PC-3 (cell line): Measurements from ENCODE around the gene EXOSC5. TPM values are rescaled to one million over a fixed set of nuclear protein-coding genes. Genes with fewer than 3 reads are reported as not detected.
A peak's percentile ranks its signal among the peaks of the same experiment; 100 is the strongest.

Experiments
- ATAC-seq: fragments of 200-7000 bp; cut with Tn5 transposase; 2 replicates; pipeline ENCODE4 v1.9.1; 2020; ENCODE audit warnings: mild to moderate bottlenecking, moderate library complexity
- BruUV-seq: library from RNA; stranded (reverse); fragments of 400-500 nt; replicated peaks from 2 replicates; lab custom pipeline; 2021; lab: Mats Ljungman, UMichigan
- CTCF ChIA-PET: fragments of 300-600 bp; sonication (Branson Sonifier 250); formaldehyde crosslinking; loops from one replicate; lab custom pipeline; 2022; ENCODE audit warnings: antibody characterized with exemption; lab: Charles Lee
- POLR2A ChIA-PET: fragments of 300-600 bp; sonication (Branson Sonifier 250); formaldehyde crosslinking; loops from one replicate; lab custom pipeline; 2022; ENCODE audit warnings: antibody characterized with exemption; ENCODE audit not compliant: unreplicated experiment; lab: Charles Lee
- DNase-seq: peaks from one replicate; pipeline ENCODE4 v3.0.0-alpha.2; 2015
- H2AFZ ChIP-seq: fragments of 300-600 bp; sonication (generic); 2 replicates; pipeline ENCODE4 v1.6.0; 2016; ENCODE audit warnings: antibody characterized with exemption, low read length
- H3F3A ChIP-seq: fragments of 300-600 bp; sonication (generic); one replicate; pipeline ENCODE4 v1.6.0; 2017; ENCODE audit warnings: antibody characterized with exemption, low read length, control low read depth, mild to moderate bottlenecking; ENCODE audit not compliant: unreplicated experiment
- H3K27ac ChIP-seq: fragments of 300-600 bp; sonication (generic); 2 replicates; pipeline ENCODE4 v1.5.1; 2016; ENCODE audit warnings: mild to moderate bottlenecking, low read length
- H3K27me3 ChIP-seq: fragments of 300-600 bp; sonication (generic); 2 replicates; pipeline ENCODE4 v1.6.1; 2016; ENCODE audit warnings: low read length, mixed read lengths
- H3K36me3 ChIP-seq: fragments of 300-600 bp; sonication (generic); 2 replicates; pipeline ENCODE4 v1.6.1; 2016; ENCODE audit warnings: low read depth, mixed run types, low read length, mixed read lengths
- H3K4me1 ChIP-seq: fragments of 300-600 bp; sonication (generic); 2 replicates; pipeline ENCODE4 v1.5.1; 2016; ENCODE audit warnings: low read length; ENCODE audit not compliant: insufficient read depth
- H3K4me2 ChIP-seq: fragments of 300-600 bp; sonication (generic); 2 replicates; pipeline ENCODE4 v1.6.0; 2016; ENCODE audit warnings: low read length
- H3K4me3 ChIP-seq: fragments of 300-600 bp; sonication (generic); 2 replicates; pipeline ENCODE4 v1.5.1; 2016; ENCODE audit warnings: mild to moderate bottlenecking, low read length, mixed read lengths
- H3K79me2 ChIP-seq: fragments of 300-600 bp; sonication (generic); 2 replicates; pipeline ENCODE4 v1.6.1; 2017; ENCODE audit warnings: low read length, mixed read lengths
- H3K9ac ChIP-seq: fragments of 300-600 bp; sonication (generic); 2 replicates; pipeline ENCODE4 v1.6.0; 2016; ENCODE audit warnings: mild to moderate bottlenecking, low read length
- H3K9me2 ChIP-seq: fragments of 300-600 bp; sonication (generic); replicated peaks from 2 replicates; pipeline ENCODE4 v1.6.1; 2016; ENCODE audit warnings: mixed run types, low read length, mixed read lengths
- H3K9me3 ChIP-seq: fragments of 300-600 bp; sonication (generic); 2 replicates; pipeline ENCODE4 v1.6.1; 2016; ENCODE audit warnings: low read length, mixed read lengths
- H4K20me1 ChIP-seq: fragments of 300-600 bp; sonication (generic); 2 replicates; pipeline ENCODE4 v1.6.1; 2016; ENCODE audit warnings: low read length, mixed read lengths
- EZH2 ChIP-seq: fragments of 300-600 bp; sonication (generic); IDR thresholded peaks from one replicate; pipeline ENCODE4 v1.6.1; 2017; ENCODE audit warnings: antibody characterized with exemption, mild to moderate bottlenecking, low read length; ENCODE audit not compliant: unreplicated experiment
- EZH2phosphoT487 ChIP-seq: fragments of 300-600 bp; sonication (generic); IDR thresholded peaks from 2 replicates; pipeline ENCODE4 v1.6.1; 2018; ENCODE audit warnings: mild to moderate bottlenecking, antibody characterized with exemption, low read length, borderline replicate concordance
- intact Hi-C: fragments of 100-400 bp; cut with micrococcal nuclease; formaldehyde crosslinking; loops from 2 replicates; pipeline ENCODE4 v1.9.0; 2023
- total RNA-seq: library from RNA; depleted of rRNA; stranded (reverse); fragments of >200 nt; gene quantifications from 2 replicates; pipeline ENCODE4 v1.2.3, GENCODE V29; 2014
- TF ChIP-seq, protein P1 (sequence below): fragments of 300-600 bp; sonication (generic); conservative IDR thresholded peaks from 2 replicates; pipeline ENCODE4 v1.5.1; 2017; ENCODE audit warnings: antibody characterized with exemption, low read depth, mild to moderate bottlenecking, low read length

Gene EXOSC5
- total RNA-seq, 1 experiment from 2014 or later, result 40.8 TPM

DNA sequence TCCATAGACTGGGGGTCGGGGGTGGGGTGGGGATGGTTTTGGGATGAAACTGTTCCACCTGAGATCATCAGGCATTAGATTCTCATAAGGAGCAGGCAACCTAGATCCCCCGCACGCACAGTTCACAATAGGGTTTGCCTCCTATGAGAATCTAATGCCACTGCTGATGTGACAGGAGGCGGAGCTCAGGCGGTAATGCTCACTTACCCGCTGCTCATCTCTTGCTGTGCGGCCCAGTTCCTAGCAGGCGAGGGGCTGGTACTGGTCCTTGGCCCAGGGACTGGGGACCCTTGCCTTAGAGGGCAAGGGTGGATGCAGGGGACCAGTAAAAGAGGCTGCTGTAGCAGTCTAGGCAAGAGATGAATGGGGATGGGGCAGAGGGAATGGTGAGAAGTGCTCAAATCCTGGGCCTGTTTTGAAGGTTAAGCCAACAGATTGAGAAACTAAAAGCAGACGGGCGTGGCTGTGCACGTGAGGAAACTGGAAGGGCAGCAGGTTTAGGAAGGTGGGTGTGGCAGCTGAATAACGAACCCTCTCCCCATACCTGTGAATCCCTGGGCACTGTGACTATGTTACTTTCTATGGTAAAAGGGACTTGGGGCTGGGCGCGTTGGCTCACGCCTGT is 44.3 kb upstream of the EXOSC5 start:
- H3K27ac ChIP-seq, result no peak overlapping the region
- no peak overlapping the region for H2AFZ ChIP-seq
- POLR2A ChIA-PET, result no interaction called here
- H3K79me2 ChIP-seq, result peaks cover 9% of the 10 kb centered on the region; the same call in 1 of the 2 replicates
- H3K9me2 ChIP-seq, result no peaks in the 10 kb centered on the region
- TF ChIP-seq, protein P1, sequence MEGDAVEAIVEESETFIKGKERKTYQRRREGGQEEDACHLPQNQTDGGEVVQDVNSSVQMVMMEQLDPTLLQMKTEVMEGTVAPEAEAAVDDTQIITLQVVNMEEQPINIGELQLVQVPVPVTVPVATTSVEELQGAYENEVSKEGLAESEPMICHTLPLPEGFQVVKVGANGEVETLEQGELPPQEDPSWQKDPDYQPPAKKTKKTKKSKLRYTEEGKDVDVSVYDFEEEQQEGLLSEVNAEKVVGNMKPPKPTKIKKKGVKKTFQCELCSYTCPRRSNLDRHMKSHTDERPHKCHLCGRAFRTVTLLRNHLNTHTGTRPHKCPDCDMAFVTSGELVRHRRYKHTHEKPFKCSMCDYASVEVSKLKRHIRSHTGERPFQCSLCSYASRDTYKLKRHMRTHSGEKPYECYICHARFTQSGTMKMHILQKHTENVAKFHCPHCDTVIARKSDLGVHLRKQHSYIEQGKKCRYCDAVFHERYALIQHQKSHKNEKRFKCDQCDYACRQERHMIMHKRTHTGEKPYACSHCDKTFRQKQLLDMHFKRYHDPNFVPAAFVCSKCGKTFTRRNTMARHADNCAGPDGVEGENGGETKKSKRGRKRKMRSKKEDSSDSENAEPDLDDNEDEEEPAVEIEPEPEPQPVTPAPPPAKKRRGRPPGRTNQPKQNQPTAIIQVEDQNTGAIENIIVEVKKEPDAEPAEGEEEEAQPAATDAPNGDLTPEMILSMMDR, result no peak
- TF ChIP-seq EZH2phosphoT487 (no peak), EZH2 (no peak)
- H3K4me3 ChIP-seq, result no peak overlapping the region
- no peaks in the 10 kb centered on the region for H3K36me3 ChIP-seq
- BruUV-seq, result no TSS peak
- no peak overlapping the region for H3K9ac ChIP-seq
- H3K4me2 ChIP-seq, result no peak overlapping the region
- no peaks in the 10 kb centered on the region for H3K9me3 ChIP-seq
- peaks cover 6% of the 10 kb centered on the region; the same call in 1 of the 2 replicates for H3K4me1 ChIP-seq
- no peaks in the 10 kb centered on the region for H3F3A ChIP-seq
- CTCF ChIA-PET, result no interaction called here
- intact Hi-C loops, result no loop called here
- no peaks in the 10 kb centered on the region for H4K20me1 ChIP-seq
- no peaks in the 10 kb centered on the region for H3K27me3 ChIP-seq
- no peak for DNase-seq
- no peak for ATAC-seq

DNA sequence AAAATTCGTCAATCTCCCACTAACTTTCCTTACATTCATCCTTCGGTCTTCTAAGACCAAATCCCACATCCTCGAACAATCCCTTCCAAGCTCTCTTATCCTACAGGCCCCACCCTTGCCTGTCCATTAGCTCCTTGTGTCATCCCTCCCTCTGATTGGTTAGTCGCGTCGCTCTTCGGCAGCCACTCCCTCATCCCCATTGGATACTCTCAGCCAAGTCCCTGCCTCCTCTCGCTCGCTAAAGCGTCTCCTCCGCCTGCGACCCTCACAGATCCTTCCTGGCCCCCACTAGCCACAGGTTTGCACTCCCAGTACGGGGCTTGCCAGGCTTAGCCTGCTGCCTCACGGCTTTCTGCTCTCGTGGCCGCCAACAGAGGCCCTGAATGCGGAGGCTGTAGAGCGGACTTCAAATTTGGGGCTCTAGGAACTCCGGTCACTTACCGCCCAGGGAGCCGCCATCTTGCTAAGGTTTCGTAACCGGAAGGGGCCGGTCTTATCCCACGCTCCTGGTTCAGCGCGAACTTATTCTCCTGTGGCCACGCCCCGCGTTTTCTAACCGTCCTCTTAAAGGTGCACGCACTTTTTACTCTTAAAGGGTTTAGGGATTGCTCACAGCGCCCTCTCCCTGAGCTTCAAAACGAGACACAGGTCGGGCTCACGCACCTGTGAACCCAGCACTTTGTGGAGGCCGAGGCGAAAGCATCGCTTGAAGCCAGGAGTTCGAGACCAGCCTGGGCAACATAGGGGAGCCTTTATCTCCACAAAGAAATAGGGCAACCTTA is 42.5 kb upstream of the EXOSC5 start, which contains the start of gene DMAC2:
Gene DMAC2, minus strand, starts transcription at position 472 of the 782 bp plus-strand sequence. Its CDS starts 13 bp downstream, at position 459.
- peaks cover 9% of the 10 kb centered on the region; the same call in 1 of the 2 replicates for H3K79me2 ChIP-seq
- ChIA-PET CTCF (interaction anchor here (0.9 to 1.0 kb wide), 2 partner anchors 9 to 124 kb away, joined by 3 to 15 read pairs; no protein-coding TSS in a partner anchor), POLR2A (interaction anchor here (0.6 kb wide), 2 partner anchors 119 to 194 kb away, joined by 3 read pairs; no protein-coding TSS in a partner anchor)
- no peaks in the 10 kb centered on the region for H3F3A ChIP-seq
- H2AFZ ChIP-seq, result peak within 1 kb of the TSS; percentile 95
- no peaks in the 10 kb centered on the region for H3K36me3 ChIP-seq
- H3K9me3 ChIP-seq, result no peaks in the 10 kb centered on the region
- BruUV-seq, result TSS peak; percentile 85
- ATAC-seq, result peak; percentile 99
- H3K9ac ChIP-seq, result peak within 1 kb of the TSS; percentile 89
- peaks cover 6% of the 10 kb centered on the region; the same call in 1 of the 2 replicates for H3K4me1 ChIP-seq
- no peaks in the 10 kb centered on the region for H3K27me3 ChIP-seq
- DNase-seq, result peak; percentile 97
- no peaks in the 10 kb centered on the region for H3K9me2 ChIP-seq
- H3K4me2 ChIP-seq, result peak within 1 kb of the TSS; percentile 97
- peak within 1 kb of the TSS; percentile 99 for H3K4me3 ChIP-seq
- no peak for TF ChIP-seq EZH2
- TF ChIP-seq, protein P1, result peak; percentile 65
- no peaks in the 10 kb centered on the region for H4K20me1 ChIP-seq
- intact Hi-C loops, result no loop called here
- peak within 1 kb of the TSS; percentile 72 for H3K27ac ChIP-seq
